ENCODE data around the gene STH.

Gene STH

GRCh38 chr17:45983614-45984310 lies 15.3 kb upstream of the STH start:
- in situ Hi-C loops (cut with HindIII; ENCODE audit: low sequenced_read_pairs), result no loop called here

GRCh38 chr17:45984368-45984767 lies 14.7 kb upstream of the STH start:
- in situ Hi-C loops (cut with HindIII; ENCODE audit: low sequenced_read_pairs), result no loop called here

GRCh38 chr17:45985447-45985846 lies 13.6 kb upstream of the STH start:
- in situ Hi-C loops (cut with HindIII; ENCODE audit: low sequenced_read_pairs), result no loop called here

GRCh38 chr17:45986056-45986455 lies 13.0 kb upstream of the STH start:
- in situ Hi-C loops (cut with HindIII; ENCODE audit: low sequenced_read_pairs), result no loop called here

GRCh38 chr17:45987706-45988105 lies 11.3 kb upstream of the STH start:
- in situ Hi-C loops (cut with HindIII; ENCODE audit: low sequenced_read_pairs), result no loop called here

- in situ Hi-C loops (cut with HindIII; ENCODE audit: low sequenced_read_pairs), result no loop called here
These were observed 9.3 kb upstream of the STH start for GRCh38 chr17:45989759-45990158.

GRCh38 chr17:45990886-45991285 lies 8.2 kb upstream of the STH start:
- in situ Hi-C loops (cut with HindIII; ENCODE audit: low sequenced_read_pairs), result no loop called here

GRCh38 chr17:45991341-45991740 lies 7.7 kb upstream of the STH start:
- in situ Hi-C loops (cut with HindIII; ENCODE audit: low sequenced_read_pairs), result no loop called here

GRCh38 chr17:45992175-45992574 lies 6.9 kb upstream of the STH start:
- in situ Hi-C loops (cut with HindIII; ENCODE audit: low sequenced_read_pairs), result no loop called here

GRCh38 chr17:45992904-45993303 lies 6.1 kb upstream of the STH start:
- in situ Hi-C loops (cut with HindIII; ENCODE audit: low sequenced_read_pairs), result no loop called here

- in situ Hi-C loops (cut with HindIII; ENCODE audit: low sequenced_read_pairs), result no loop called here
These were observed 5.0 kb upstream of the STH start for GRCh38 chr17:45993962-45994627.

- in situ Hi-C loops (cut with HindIII; ENCODE audit: low sequenced_read_pairs), result no loop called here
These were observed 4.1 kb upstream of the STH start for GRCh38 chr17:45994987-45995386.

GRCh38 chr17:45995627-45996270 lies 3.3 kb upstream of the STH start:
- in situ Hi-C loops (cut with HindIII; ENCODE audit: low sequenced_read_pairs), result no loop called here

- in situ Hi-C loops (cut with HindIII; ENCODE audit: low sequenced_read_pairs), result no loop called here
These were observed 2.6 kb upstream of the STH start for GRCh38 chr17:45996282-45996937.

GRCh38 chr17:45997166-45997565 lies 1.9 kb upstream of the STH start:
- in situ Hi-C loops (cut with HindIII; ENCODE audit: low sequenced_read_pairs), result no loop called here

- in situ Hi-C loops (cut with HindIII; ENCODE audit: low sequenced_read_pairs), result no loop called here
These were observed 1.4 kb upstream of the STH start for GRCh38 chr17:45997624-45998023.

- in situ Hi-C loops (cut with HindIII; ENCODE audit: low sequenced_read_pairs), result no loop called here
These were observed 845 bp downstream of the STH start for GRCh38 chr17:45999900-46000290.

- in situ Hi-C loops (cut with HindIII; ENCODE audit: low sequenced_read_pairs), result no loop called here
These were observed 1.2 kb downstream of the STH start for GRCh38 chr17:46000292-46000691.

GRCh38 chr17:46000757-46001156 lies 1.7 kb downstream of the STH start:
- in situ Hi-C loops (cut with HindIII; ENCODE audit: low sequenced_read_pairs), result no loop called here

- in situ Hi-C loops (cut with HindIII; ENCODE audit: low sequenced_read_pairs), result no loop called here
These were observed 2.6 kb downstream of the STH start for GRCh38 chr17:46001390-46002310.

Measured in DLD1 (cell line).